ENCODE results near the gene MOCOS. TPM values are rescaled to one million over a fixed set of nuclear protein-coding genes. Genes with fewer than 3 reads are reported as not detected.

MOCOS gene
- total RNA-seq, 1 experiment from 2014 or later, result 3.0 TPM

DNA sequence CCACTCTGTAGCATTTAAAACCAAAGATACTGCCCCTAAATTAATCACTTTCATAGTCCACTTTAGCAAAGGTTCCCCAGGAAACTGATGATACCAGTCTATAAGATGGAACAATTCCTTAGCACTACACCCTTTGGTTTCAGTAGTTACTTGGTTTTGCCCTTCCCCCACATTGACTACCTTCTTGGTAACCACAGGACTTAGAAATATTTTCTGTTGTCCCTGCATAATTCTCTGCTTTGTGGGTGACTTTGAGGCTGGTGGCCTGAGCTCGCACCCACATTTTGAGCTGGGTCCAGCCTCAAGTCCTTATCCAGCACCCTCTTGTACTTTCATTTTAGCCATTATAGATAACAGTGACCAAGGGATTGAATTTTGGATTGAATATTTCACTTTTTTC lies 34.5 kb upstream of the MOCOS start:
- H3K36me3 ChIP-seq (ENCODE audit: control insufficient read depth, insufficient read depth, low read length), result peaks cover 2% of the 10 kb centered on the region
- DNase-seq (ENCODE audit: low read depth, low spot score), result no peak
- no TSS peak for BruUV-seq (replicated peaks)
- TF ChIP-seq SIN3A (IDR thresholded peaks at IDR 0.05; ENCODE audit: borderline replicate concordance, insufficient read depth, low read depth, low read length) (no peak), POLR2AphosphoS5 (IDR thresholded peaks at IDR 0.05; ENCODE audit: low read depth, low read length) (no peak), TCF7L2 (IDR thresholded peaks at IDR 0.05; ENCODE audit: low read depth, low read length) (no peak)
- TF ChIP-seq, protein P1, sequence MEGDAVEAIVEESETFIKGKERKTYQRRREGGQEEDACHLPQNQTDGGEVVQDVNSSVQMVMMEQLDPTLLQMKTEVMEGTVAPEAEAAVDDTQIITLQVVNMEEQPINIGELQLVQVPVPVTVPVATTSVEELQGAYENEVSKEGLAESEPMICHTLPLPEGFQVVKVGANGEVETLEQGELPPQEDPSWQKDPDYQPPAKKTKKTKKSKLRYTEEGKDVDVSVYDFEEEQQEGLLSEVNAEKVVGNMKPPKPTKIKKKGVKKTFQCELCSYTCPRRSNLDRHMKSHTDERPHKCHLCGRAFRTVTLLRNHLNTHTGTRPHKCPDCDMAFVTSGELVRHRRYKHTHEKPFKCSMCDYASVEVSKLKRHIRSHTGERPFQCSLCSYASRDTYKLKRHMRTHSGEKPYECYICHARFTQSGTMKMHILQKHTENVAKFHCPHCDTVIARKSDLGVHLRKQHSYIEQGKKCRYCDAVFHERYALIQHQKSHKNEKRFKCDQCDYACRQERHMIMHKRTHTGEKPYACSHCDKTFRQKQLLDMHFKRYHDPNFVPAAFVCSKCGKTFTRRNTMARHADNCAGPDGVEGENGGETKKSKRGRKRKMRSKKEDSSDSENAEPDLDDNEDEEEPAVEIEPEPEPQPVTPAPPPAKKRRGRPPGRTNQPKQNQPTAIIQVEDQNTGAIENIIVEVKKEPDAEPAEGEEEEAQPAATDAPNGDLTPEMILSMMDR (IDR thresholded peaks at IDR 0.05), result no peak
- TF ChIP-seq, protein P2, sequence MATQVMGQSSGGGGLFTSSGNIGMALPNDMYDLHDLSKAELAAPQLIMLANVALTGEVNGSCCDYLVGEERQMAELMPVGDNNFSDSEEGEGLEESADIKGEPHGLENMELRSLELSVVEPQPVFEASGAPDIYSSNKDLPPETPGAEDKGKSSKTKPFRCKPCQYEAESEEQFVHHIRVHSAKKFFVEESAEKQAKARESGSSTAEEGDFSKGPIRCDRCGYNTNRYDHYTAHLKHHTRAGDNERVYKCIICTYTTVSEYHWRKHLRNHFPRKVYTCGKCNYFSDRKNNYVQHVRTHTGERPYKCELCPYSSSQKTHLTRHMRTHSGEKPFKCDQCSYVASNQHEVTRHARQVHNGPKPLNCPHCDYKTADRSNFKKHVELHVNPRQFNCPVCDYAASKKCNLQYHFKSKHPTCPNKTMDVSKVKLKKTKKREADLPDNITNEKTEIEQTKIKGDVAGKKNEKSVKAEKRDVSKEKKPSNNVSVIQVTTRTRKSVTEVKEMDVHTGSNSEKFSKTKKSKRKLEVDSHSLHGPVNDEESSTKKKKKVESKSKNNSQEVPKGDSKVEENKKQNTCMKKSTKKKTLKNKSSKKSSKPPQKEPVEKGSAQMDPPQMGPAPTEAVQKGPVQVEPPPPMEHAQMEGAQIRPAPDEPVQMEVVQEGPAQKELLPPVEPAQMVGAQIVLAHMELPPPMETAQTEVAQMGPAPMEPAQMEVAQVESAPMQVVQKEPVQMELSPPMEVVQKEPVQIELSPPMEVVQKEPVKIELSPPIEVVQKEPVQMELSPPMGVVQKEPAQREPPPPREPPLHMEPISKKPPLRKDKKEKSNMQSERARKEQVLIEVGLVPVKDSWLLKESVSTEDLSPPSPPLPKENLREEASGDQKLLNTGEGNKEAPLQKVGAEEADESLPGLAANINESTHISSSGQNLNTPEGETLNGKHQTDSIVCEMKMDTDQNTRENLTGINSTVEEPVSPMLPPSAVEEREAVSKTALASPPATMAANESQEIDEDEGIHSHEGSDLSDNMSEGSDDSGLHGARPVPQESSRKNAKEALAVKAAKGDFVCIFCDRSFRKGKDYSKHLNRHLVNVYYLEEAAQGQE (IDR thresholded peaks at IDR 0.05; ENCODE audit: insufficient read depth in 1 of 2, low read depth in 2 of 2, low read length in 1 of 2), result no peak
- no peak overlapping the region for H3K27ac ChIP-seq (ENCODE audit: low read length)
- intact Hi-C loops (cut with micrococcal nuclease; ENCODE audit: unreplicated experiment) (no loop called here), in situ Hi-C loops (cut with HindIII; ENCODE audit: low pct_unique_long_range_greater_than_20kb, low sequenced_read_pairs) (no loop called here)
- H3K4me1 ChIP-seq (ENCODE audit: control insufficient read depth, insufficient read depth, low read length), result no peaks in the 10 kb centered on the region
- CTCF ChIA-PET, result no interaction called here
- no peaks in the 10 kb centered on the region for H3K27me3 ChIP-seq (ENCODE audit: control insufficient read depth, insufficient read depth, low read length)
- no peak overlapping the region for H3K4me3 ChIP-seq (ENCODE audit: low read depth in 2 of 2, low read length in 2 of 2)
- POLR2A ChIA-PET, result no interaction called here
- no peaks in the 10 kb centered on the region for H3K9me3 ChIP-seq (ENCODE audit: control insufficient read depth, insufficient read depth, low read depth, low read length)
- ATAC-seq, result no peak

DNA sequence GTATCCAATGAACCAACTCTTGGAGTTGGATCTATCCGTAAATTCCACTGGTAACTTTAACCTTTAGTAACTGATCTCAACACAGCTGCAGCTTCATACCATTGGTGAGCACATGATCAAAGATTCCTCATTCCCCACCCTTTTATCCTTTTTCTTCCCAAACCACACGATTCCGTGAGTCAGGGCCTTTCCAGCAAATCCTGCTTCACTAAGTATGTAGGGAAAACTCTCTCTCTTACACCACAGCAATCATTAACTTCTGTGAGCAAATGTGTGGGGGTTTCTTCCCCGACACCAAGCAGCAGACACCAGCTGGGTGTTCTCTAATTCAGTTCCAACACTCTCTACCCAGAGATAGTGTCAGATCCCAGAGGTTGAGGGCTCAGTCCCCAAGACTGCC lies 34.1 kb upstream of the MOCOS start:
- DNase-seq (ENCODE audit: low read depth, low spot score) (no peak), ATAC-seq (no peak)
- CTCF ChIA-PET, result no interaction called here
- Histone ChIP-seq H3K27ac (ENCODE audit: low read length) (no peak overlapping the region), H3K9me3 (ENCODE audit: control insufficient read depth, insufficient read depth, low read depth, low read length) (no peaks in the 10 kb centered on the region), H3K36me3 (ENCODE audit: control insufficient read depth, insufficient read depth, low read length) (peaks cover 2% of the 10 kb centered on the region), H3K4me1 (ENCODE audit: control insufficient read depth, insufficient read depth, low read length) (no peaks in the 10 kb centered on the region), H3K4me3 (ENCODE audit: low read depth in 2 of 2, low read length in 2 of 2) (no peak overlapping the region), H3K27me3 (ENCODE audit: control insufficient read depth, insufficient read depth, low read length) (no peaks in the 10 kb centered on the region)
- TF ChIP-seq SIN3A (IDR thresholded peaks at IDR 0.05; ENCODE audit: borderline replicate concordance, insufficient read depth, low read depth, low read length) (no peak), POLR2AphosphoS5 (IDR thresholded peaks at IDR 0.05; ENCODE audit: low read depth, low read length) (no peak), TCF7L2 (IDR thresholded peaks at IDR 0.05; ENCODE audit: low read depth, low read length) (no peak)
- TF ChIP-seq, protein P1 (IDR thresholded peaks at IDR 0.05), result no peak
- TF ChIP-seq, protein P2 (IDR thresholded peaks at IDR 0.05; ENCODE audit: insufficient read depth in 1 of 2, low read depth in 2 of 2, low read length in 1 of 2), result no peak
- no TSS peak for BruUV-seq (replicated peaks)
- intact Hi-C loops (cut with micrococcal nuclease; ENCODE audit: unreplicated experiment) (no loop called here), in situ Hi-C loops (cut with HindIII; ENCODE audit: low pct_unique_long_range_greater_than_20kb, low sequenced_read_pairs) (no loop called here)
- POLR2A ChIA-PET, result no interaction called here
